Nephron progenitor cell (in vitro differentiated cells): ENCODE results near the gene CCR2.
"Not testable (repeated sequence)": the region's sequence is repeated elsewhere in the genome, so short reads cannot be mapped to it uniquely, and the experiment has no call there.

Source experiments
- DNase-seq: peaks from one replicate; pipeline ENCODE4 v3.0.0; 2021
- H3K27ac Mint-ChIP-seq: 2 replicates; pipeline ENCODE4 v1.8.0; 2021; ENCODE audit warnings: mild to moderate bottlenecking, moderate library complexity, mixed read lengths
- H3K27me3 Mint-ChIP-seq: 2 replicates; pipeline ENCODE4 v1.8.0; 2021; ENCODE audit warnings: mild to moderate bottlenecking, low read depth, mixed read lengths; ENCODE audit not compliant: poor library complexity
- H3K36me3 Mint-ChIP-seq: 2 replicates; pipeline ENCODE4 v1.8.0; 2021; ENCODE audit warnings: low read depth, mixed read lengths
- H3K4me1 Mint-ChIP-seq: 2 replicates; pipeline ENCODE4 v1.8.0; 2021; ENCODE audit warnings: mixed read lengths
- H3K4me3 Mint-ChIP-seq: 2 replicates; pipeline ENCODE4 v1.8.0; 2021; ENCODE audit warnings: mild to moderate bottlenecking, moderate library complexity, mixed read lengths
- H3K9me3 Mint-ChIP-seq: 2 replicates; pipeline ENCODE4 v1.8.0; 2021; ENCODE audit warnings: mild to moderate bottlenecking, moderate library complexity, mixed read lengths
- TF ChIP-seq, protein P1 (sequence below): fragments of 200-600 bp; sonication (generic); IDR thresholded peaks from 2 replicates; pipeline ENCODE4 v1.5.0; 2021; ENCODE audit warnings: antibody characterized with exemption

Gene CCR2

GRCh38 chr3:46399098-46399497 is 45.2 kb downstream of the CCR2 start:
- no peak overlapping the region for H3K4me3 Mint-ChIP-seq
- H3K9me3 Mint-ChIP-seq: no peaks in the 10 kb centered on the region
- no peaks in the 10 kb centered on the region for H3K36me3 Mint-ChIP-seq
- H3K27me3 Mint-ChIP-seq: peaks cover 9% of the 10 kb centered on the region
- peaks cover 6% of the 10 kb centered on the region for H3K4me1 Mint-ChIP-seq
- TF ChIP-seq, protein P1, sequence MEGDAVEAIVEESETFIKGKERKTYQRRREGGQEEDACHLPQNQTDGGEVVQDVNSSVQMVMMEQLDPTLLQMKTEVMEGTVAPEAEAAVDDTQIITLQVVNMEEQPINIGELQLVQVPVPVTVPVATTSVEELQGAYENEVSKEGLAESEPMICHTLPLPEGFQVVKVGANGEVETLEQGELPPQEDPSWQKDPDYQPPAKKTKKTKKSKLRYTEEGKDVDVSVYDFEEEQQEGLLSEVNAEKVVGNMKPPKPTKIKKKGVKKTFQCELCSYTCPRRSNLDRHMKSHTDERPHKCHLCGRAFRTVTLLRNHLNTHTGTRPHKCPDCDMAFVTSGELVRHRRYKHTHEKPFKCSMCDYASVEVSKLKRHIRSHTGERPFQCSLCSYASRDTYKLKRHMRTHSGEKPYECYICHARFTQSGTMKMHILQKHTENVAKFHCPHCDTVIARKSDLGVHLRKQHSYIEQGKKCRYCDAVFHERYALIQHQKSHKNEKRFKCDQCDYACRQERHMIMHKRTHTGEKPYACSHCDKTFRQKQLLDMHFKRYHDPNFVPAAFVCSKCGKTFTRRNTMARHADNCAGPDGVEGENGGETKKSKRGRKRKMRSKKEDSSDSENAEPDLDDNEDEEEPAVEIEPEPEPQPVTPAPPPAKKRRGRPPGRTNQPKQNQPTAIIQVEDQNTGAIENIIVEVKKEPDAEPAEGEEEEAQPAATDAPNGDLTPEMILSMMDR: no peak
- DNase-seq: no peak
- no peak overlapping the region for H3K27ac Mint-ChIP-seq

- H3K9me3 Mint-ChIP-seq: no peaks in the 10 kb centered on the region
- peaks cover 9% of the 10 kb centered on the region for H3K27me3 Mint-ChIP-seq
- no peak overlapping the region for H3K27ac Mint-ChIP-seq
- H3K4me1 Mint-ChIP-seq: peaks cover 9% of the 10 kb centered on the region
- H3K4me3 Mint-ChIP-seq: no peak overlapping the region
- TF ChIP-seq, protein P1: no peak
- no peaks in the 10 kb centered on the region for H3K36me3 Mint-ChIP-seq
- DNase-seq: no peak
These were observed 45.6 kb downstream of the CCR2 start for GRCh38 chr3:46399557-46399956.

DNA sequence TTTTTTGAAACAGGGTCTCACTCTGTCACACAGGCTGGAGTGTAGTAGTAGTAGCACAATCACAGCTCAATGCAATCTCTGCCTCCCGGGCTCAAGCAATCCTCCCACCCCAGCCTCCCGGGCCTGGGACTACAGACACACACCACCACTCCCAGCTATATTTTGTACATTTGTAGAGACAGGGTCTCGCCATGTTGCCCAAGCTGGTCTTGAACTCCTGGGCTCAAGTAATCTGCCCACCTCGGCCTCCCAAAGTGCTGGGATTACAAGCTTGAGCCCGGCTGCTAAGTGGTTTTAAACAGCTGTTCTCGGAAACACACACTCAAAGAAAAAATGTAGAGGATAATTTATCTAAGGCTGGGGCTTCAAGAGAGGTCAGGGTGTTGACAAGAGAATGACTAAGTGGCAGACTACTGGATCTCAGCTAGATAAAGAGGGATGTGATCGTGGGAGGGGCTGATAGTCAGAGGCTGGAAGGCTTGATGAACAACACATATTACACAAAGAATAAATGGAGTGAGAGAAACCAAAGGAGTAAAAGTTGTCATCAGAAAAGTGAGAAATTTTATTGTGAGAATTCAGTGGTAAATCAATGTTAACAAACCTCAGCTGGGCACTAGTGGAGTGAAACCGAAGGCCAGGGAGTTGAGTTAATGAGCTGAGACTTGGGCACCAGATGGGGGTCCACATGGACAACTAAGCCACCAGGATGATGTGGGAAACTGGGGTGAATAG is 46.3 kb downstream of the CCR2 start:
- Mint-ChIP-seq H3K36me3 (no peaks in the 10 kb centered on the region), H3K27ac (no peak overlapping the region), H3K27me3 (peaks cover 9% of the 10 kb centered on the region), H3K4me3 (no peak overlapping the region), H3K4me1 (peaks cover 15% of the 10 kb centered on the region), H3K9me3 (no peaks in the 10 kb centered on the region)
- no peak for DNase-seq
- TF ChIP-seq, protein P1: no peak

DNA sequence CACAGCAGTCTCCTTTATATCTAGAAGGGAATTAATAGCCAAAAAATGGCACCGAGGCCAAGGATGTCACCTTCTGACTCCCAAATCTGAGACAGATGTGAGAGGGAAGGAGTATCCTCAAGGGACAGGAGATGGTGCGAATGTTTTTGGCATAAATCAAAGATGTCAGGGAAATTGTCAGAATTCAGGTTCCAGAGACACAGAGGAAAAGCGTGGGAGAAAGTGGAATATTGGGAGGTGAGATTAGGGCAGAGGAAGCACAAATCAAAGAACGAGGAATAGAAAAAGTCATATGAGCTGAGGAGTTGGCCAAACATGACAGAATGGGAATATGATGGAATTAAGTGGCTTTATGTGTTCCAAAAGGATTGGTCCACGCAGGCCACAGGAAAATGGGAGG is 46.9 kb downstream of the CCR2 start:
- Mint-ChIP-seq H3K36me3 (no peaks in the 10 kb centered on the region), H3K27ac (no peak overlapping the region)

DNA sequence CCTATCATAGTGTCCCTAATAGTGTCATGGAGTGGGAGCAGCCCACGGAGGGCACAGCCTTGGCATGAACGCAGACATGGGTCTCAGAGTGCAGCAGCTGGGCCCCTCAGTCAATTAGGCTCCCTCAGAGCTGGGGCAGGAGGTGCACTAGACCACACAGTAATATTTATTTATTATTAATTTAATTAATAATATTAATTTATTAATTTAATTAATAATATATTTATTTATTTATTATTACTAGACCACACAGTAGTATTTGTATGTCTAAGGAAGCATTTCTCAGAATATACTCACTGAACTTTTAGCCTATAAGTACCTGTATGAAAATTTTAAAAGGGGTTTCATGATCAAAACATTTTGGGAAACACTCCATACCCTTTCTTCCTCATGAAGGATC is 47.7 kb downstream of the CCR2 start:
- TF ChIP-seq, protein P1: no peak
- H3K4me1 Mint-ChIP-seq: peaks cover 27% of the 10 kb centered on the region
- no peak overlapping the region for H3K4me3 Mint-ChIP-seq
- no peak for DNase-seq
- H3K36me3 Mint-ChIP-seq: no peaks in the 10 kb centered on the region
- no peak overlapping the region for H3K27ac Mint-ChIP-seq
- no peaks in the 10 kb centered on the region for H3K9me3 Mint-ChIP-seq
- peaks cover 6% of the 10 kb centered on the region for H3K27me3 Mint-ChIP-seq

More for the DNA sequence above, 46.9 kb downstream of the CCR2 start:
- DNase-seq: no peak
- Mint-ChIP-seq H3K9me3 (no peaks in the 10 kb centered on the region), H3K4me3 (no peak overlapping the region), H3K27me3 (peaks cover 6% of the 10 kb centered on the region), H3K4me1 (peaks cover 22% of the 10 kb centered on the region)
- TF ChIP-seq, protein P1: no peak

- not testable (repeated sequence) for H3K36me3 Mint-ChIP-seq, H3K27ac Mint-ChIP-seq, DNase-seq, H3K27me3 Mint-ChIP-seq, H3K9me3 Mint-ChIP-seq, H3K4me3 Mint-ChIP-seq
- peaks cover 41% of the 10 kb centered on the region for H3K4me1 Mint-ChIP-seq
These were observed 49.0 kb downstream of the CCR2 start for GRCh38 chr3:46402902-46403301.
